SK-N-SH treated with all-trans-retinoic acid at 6 μM for 48 hours (cell line): ENCODE results near the gene PHYHIPL.

Experiments used
- ARNTL ChIP-seq: fragments of 450-650 bp; formaldehyde crosslinking; IDR thresholded peaks from 2 replicates; pipeline ENCODE4 v1.5.0; 2020; ENCODE audit warnings: low read depth, mild to moderate bottlenecking, moderate library complexity, borderline replicate concordance
- BACH2 ChIP-seq: fragments of 250-450 bp; sonication (Bioruptor Pico); IDR thresholded peaks from 2 replicates; pipeline ENCODE4 v1.9.0; 2021; ENCODE audit warnings: mild to moderate bottlenecking, borderline replicate concordance
- CREB5 ChIP-seq: fragments of 250-450 bp; sonication (Bioruptor Pico); IDR thresholded peaks from 2 replicates; pipeline ENCODE4 v1.5.1; 2020; ENCODE audit warnings: low read depth, mild to moderate bottlenecking, moderate library complexity
- CSDC2 ChIP-seq: fragments of 250-450 bp; sonication (Bioruptor Pico); IDR thresholded peaks from 2 replicates; pipeline ENCODE4 v1.5.0; 2020; ENCODE audit warnings: mild to moderate bottlenecking, moderate library complexity
- ISL1 ChIP-seq: fragments of 250-450 bp; sonication (Bioruptor Pico); IDR thresholded peaks from 2 replicates; pipeline ENCODE4 v2.1.2; 2022; ENCODE audit warnings: mild to moderate bottlenecking, moderate library complexity
- PATZ1 ChIP-seq: fragments of 250-450 bp; sonication (Bioruptor Pico); IDR thresholded peaks from 2 replicates; pipeline ENCODE4 v1.8.0; 2020; ENCODE audit warnings: mild to moderate bottlenecking, moderate library complexity, borderline replicate concordance
- POU6F1 ChIP-seq: fragments of 250-450 bp; sonication (Bioruptor Pico); IDR thresholded peaks from 2 replicates; pipeline ENCODE4 v1.8.0; 2021; ENCODE audit warnings: low read depth, mild to moderate bottlenecking, moderate library complexity, borderline replicate concordance
- SNAI2 ChIP-seq: fragments of 250-450 bp; sonication (Bioruptor Pico); IDR thresholded peaks from 2 replicates; pipeline ENCODE4 v1.5.0; 2020; ENCODE audit warnings: mild to moderate bottlenecking, moderate library complexity
- TCF4 ChIP-seq: fragments of 250-450 bp; sonication (Bioruptor Pico); IDR thresholded peaks from 2 replicates; pipeline ENCODE4 v1.8.0; 2021; ENCODE audit warnings: mild to moderate bottlenecking, moderate library complexity, borderline replicate concordance
- TOX ChIP-seq: fragments of 250-450 bp; sonication (Bioruptor Pico); IDR thresholded peaks from 2 replicates; pipeline ENCODE4 v1.8.0; 2021; ENCODE audit warnings: mild to moderate bottlenecking, moderate library complexity, borderline replicate concordance
- ZFP3 ChIP-seq: fragments of 250-450 bp; sonication (Bioruptor Pico); IDR thresholded peaks from 2 replicates; pipeline ENCODE4 v1.5.0; 2020; ENCODE audit warnings: mild to moderate bottlenecking, moderate library complexity
- ZFP30 ChIP-seq: fragments of 450-650 bp; formaldehyde crosslinking; IDR thresholded peaks from 2 replicates; pipeline ENCODE4 v1.5.0; 2022; ENCODE audit warnings: mild to moderate bottlenecking, moderate library complexity

- TF ChIP-seq ISL1 (CRISPR knock-in tag), result no peak
- TF ChIP-seq ZFP3 (CRISPR knock-in tag), result no peak
- no peak for TF ChIP-seq CSDC2 (CRISPR knock-in tag)
- no peak for TF ChIP-seq POU6F1 (CRISPR knock-in tag)
- TF ChIP-seq PATZ1, result no peak
- TF ChIP-seq CREB5 (CRISPR knock-in tag), result no peak
- TF ChIP-seq TCF4 (CRISPR knock-in tag), result no peak
- no peak for TF ChIP-seq TOX (CRISPR knock-in tag)
- no peak for TF ChIP-seq BACH2 (CRISPR knock-in tag)
- TF ChIP-seq SNAI2 (CRISPR knock-in tag), result no peak
- TF ChIP-seq ZFP30, result no peak
- no peak for TF ChIP-seq ARNTL (CRISPR knock-in tag)
Observed at GRCh38 chr10:59255463-59255862, 79.0 kb downstream of the PHYHIPL start.
